Measurements from ENCODE around the gene SLC26A1.

Gene SLC26A1

DNA sequence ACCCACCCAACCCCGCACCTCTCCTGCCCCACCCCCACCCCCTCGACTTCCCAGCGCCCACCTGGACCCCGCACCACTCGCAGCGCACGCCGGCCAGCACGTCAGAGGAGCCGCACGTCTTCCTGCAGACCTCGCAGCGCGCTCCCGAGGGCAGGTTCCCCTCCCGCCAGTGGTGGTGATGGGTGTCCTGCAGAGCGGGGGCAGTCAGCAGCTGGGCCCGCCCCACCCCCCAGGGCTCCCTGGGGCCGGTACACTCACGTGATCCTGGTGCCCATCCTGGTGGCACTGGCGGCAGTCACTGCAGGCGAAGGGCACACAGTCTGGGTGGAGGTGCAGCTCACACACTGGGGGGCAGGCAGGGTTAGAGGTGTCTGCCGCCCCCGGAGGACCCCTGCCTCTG is 25.0 kb downstream of the SLC26A1 start:
- TF ChIP-seq CTCF (conservative IDR thresholded peaks at IDR 0.05; ENCODE audit: control insufficient read depth, insufficient read depth, low read depth, low read length), result no peak
- DNase-seq (ENCODE audit: low read depth), result no peak
- H3K4me3 ChIP-seq (ENCODE audit: control insufficient read depth, low read depth, low read length), result no peak overlapping the region

GRCh38 chr4:967113-968104 is 25.8 kb downstream of the SLC26A1 start:
- no peak overlapping the region for H3K4me3 ChIP-seq (ENCODE audit: control insufficient read depth, low read depth, low read length)
- DNase-seq (ENCODE audit: low read depth), result no peak
- TF ChIP-seq CTCF (conservative IDR thresholded peaks at IDR 0.05; ENCODE audit: control insufficient read depth, insufficient read depth, low read depth, low read length), result no peak

DNA sequence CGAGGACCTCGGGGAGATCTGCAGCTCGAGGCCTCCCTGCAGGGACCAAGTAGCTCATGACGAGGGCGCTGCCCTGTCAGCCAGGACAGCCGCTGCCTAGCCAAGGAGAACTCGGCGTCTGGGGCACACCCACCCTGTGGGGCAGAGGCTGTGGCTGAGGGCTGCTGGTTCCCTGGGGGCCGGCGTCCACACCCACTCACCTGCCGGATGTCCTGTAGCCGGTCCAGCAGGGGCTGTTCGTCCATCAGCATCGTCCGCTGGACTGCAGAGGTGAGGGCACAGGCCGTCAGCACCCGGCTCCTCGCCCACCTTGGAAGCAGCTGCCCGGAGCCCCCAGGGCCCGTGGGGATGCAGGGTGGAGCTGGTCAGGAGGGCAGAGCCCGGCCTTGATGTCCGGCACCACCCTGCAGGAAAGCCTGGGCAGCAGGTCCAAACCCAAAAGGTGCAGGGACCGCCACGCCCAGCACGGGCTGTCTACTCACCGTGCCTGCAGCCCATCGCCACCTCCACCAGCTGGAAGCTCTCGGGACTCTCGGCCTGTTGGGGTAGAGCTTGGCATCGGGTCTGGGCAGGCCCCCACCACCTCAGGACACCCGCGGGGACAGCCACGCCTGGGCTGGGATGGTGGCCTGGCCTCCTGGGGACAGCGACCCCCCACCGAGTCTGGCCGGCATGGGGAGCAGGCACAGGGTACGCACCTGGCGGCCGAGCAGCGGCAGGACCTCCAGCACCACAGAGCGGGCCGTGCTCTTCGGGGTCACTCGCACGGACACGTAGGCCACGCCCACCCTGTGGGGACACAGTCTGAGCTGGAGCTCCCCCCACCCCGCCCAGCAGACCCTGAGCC is 26.7 kb downstream of the SLC26A1 start:
- DNase-seq (ENCODE audit: low read depth), result no peak
- no peak overlapping the region for H3K4me3 ChIP-seq (ENCODE audit: control insufficient read depth, low read depth, low read length)

DNA sequence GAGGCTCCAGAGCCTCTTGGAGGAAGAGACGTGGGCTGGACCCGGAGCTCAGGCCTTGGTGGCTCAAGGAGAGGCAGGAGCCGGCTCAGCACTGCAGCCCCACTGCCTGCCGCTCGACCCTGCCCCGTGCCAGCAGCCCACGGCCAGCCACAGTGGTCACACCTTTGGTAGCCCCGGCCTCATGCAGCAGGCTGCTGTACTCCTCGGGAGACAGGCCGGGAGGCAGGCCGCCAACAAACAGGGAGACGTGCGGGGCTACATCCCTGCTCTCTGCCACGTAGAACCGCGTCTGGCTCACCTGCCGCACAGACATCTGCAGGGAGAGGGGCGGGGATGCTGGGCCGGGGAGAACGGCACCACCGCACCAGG is 27.5 kb downstream of the SLC26A1 start:
- DNase-seq (ENCODE audit: low read depth), result no peak
- no peak overlapping the region for H3K4me3 ChIP-seq (ENCODE audit: control insufficient read depth, low read depth, low read length)
- TF ChIP-seq CTCF (conservative IDR thresholded peaks at IDR 0.05; ENCODE audit: control insufficient read depth, insufficient read depth, low read depth, low read length), result no peak

More for the DNA sequence above, 26.7 kb downstream of the SLC26A1 start:
- no peak for TF ChIP-seq CTCF (conservative IDR thresholded peaks at IDR 0.05; ENCODE audit: control insufficient read depth, insufficient read depth, low read depth, low read length)

- H3K4me3 ChIP-seq (ENCODE audit: control insufficient read depth, low read depth, low read length), result no peak overlapping the region
- DNase-seq (ENCODE audit: low read depth), result no peak
- TF ChIP-seq CTCF (conservative IDR thresholded peaks at IDR 0.05; ENCODE audit: control insufficient read depth, insufficient read depth, low read depth, low read length), result no peak
Observed at GRCh38 chr4:965048-965765, 28.0 kb downstream of the SLC26A1 start.

DNA sequence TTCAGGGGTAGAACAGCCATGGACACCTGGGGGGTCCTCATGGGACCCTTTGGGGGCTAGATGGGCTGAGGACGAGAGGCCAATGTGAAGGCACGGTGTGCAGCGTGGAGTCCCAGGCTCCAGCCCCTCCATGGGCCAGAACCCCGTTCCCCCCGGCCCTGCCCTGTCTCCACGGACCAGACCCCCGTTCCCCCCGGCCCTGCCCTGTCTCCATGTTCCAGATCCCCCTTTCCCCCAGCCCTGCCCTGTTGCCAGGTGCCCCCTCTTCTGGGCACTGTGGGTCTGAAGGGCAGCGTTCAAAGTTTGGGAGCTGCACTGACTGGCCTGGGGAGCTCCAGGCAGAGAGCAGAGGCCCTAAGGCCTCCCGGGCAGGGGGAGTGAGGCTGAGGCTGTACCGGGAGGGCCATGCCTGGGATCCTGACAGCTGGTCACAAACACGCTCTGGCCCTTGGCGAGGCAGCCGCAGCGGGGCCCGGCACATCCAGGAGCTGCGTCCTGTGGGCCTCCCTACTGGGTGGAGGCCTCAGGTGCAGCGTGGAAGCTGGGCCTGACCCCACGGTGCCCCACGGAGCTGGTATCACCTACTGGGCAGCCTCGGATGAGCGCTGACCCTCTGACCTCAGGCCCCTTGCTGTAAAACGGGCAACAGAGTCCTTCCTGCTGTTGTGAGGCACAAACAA is 28.7 kb downstream of the SLC26A1 start:
- no peak for DNase-seq (ENCODE audit: low read depth)
- TF ChIP-seq CTCF (conservative IDR thresholded peaks at IDR 0.05; ENCODE audit: control insufficient read depth, insufficient read depth, low read depth, low read length), result no peak
- no peak overlapping the region for H3K4me3 ChIP-seq (ENCODE audit: control insufficient read depth, low read depth, low read length)

Measured in fibroblast of mammary gland (primary cell).